Muscle of leg (tissue), 11 donors: ENCODE data around the gene MAPK8IP2. TPM values are rescaled to one million over a fixed set of nuclear protein-coding genes. Genes with fewer than 3 reads are reported as not detected.
"Not testable (repeated sequence)": the region's sequence is repeated elsewhere in the genome, so short reads cannot be mapped to it uniquely, and the experiment has no call there.

Experiments used
- DNase-seq: peaks from one replicate; pipeline ENCODE4 v3.0.0; 2013
- H3K27ac ChIP-seq: one replicate; pipeline ENCODE4 v1.5.1; 2013; ENCODE audit warnings: mild to moderate bottlenecking, low read length, control low read depth
- H3K27me3 ChIP-seq: one replicate; pipeline ENCODE4 v1.6.1; 2013; ENCODE audit warnings: low read length; ENCODE audit not compliant: control insufficient read depth, insufficient read depth
- H3K36me3 ChIP-seq: one replicate; pipeline ENCODE4 v1.6.1; 2013; ENCODE audit warnings: low read length; ENCODE audit not compliant: control insufficient read depth, insufficient read depth
- H3K4me1 ChIP-seq: one replicate; pipeline ENCODE4 v1.6.1; 2013; ENCODE audit warnings: low read length; ENCODE audit not compliant: control insufficient read depth, insufficient read depth
- H3K4me3 ChIP-seq: one replicate; pipeline ENCODE4 v1.5.1; 2013; ENCODE audit warnings: low read length, control low read depth
- H3K9me3 ChIP-seq: replicated peaks from 2 replicates; pipeline ENCODE4 v1.6.1; 2013; ENCODE audit warnings: low read depth, low read length; ENCODE audit not compliant: control insufficient read depth
- WGBS: methylation state at CpG from one replicate; pipeline ENCODE4 v1.1.5; 2013; ENCODE audit warnings: missing lambda C conversion rate; ENCODE audit not compliant: insufficient coverage; 5-methylcytosine and 5-hydroxymethylcytosine counted together
- polyA plus RNA-seq, 8 donors: library from polyadenylated mRNA; unstranded; fragments of 120-200 nt; gene quantifications; one replicate each; pipeline versions ENCODE4 v1.2.1 to v1.2.3, GENCODE V29; 2013; ENCODE audit warnings: inconsistent platforms in 1 of 8, low replicate concordance in 1 of 8; ENCODE audit not compliant: insufficient read length in 8 of 8, insufficient read depth in 1 of 8
- total RNA-seq: library from RNA; stranded (reverse); fragments of 120-200 nt; gene quantifications from one replicate; pipeline ENCODE4 v1.2.4, GENCODE V29; 2013

The MAPK8IP2 gene
- total and polyA plus RNA-seq, 9 donors = 0.22 to 0.68 (median 0.51) TPM

GRCh38 chr22:50606946-50607658 is 6.5 kb downstream of the MAPK8IP2 start:
- no peak overlapping the region for H3K27ac ChIP-seq
- no peak for DNase-seq
- H3K4me3 ChIP-seq = no peak overlapping the region
- peaks cover 70% of the 10 kb centered on the region for H3K27me3 ChIP-seq
- H3K36me3 ChIP-seq = no peaks in the 10 kb centered on the region
- H3K9me3 ChIP-seq = no peaks in the 10 kb centered on the region
- 69% methylated on average over 15 of the region's 18 CpGs for WGBS
- no peaks in the 10 kb centered on the region for H3K4me1 ChIP-seq

GRCh38 chr22:50607659-50608020 is 7.0 kb downstream of the MAPK8IP2 start:
- Histone ChIP-seq H3K4me3 (no peak overlapping the region), H3K27me3 (peaks cover 70% of the 10 kb centered on the region), H3K4me1 (no peaks in the 10 kb centered on the region), H3K27ac (no peak overlapping the region), H3K9me3 (no peaks in the 10 kb centered on the region), H3K36me3 (no peaks in the 10 kb centered on the region)
- no peak for DNase-seq
- 53% methylated on average over 6 of the region's 6 CpGs for WGBS

GRCh38 chr22:50608058-50608840 is 7.7 kb downstream of the MAPK8IP2 start:
- H3K9me3 ChIP-seq, H3K36me3 ChIP-seq, H3K4me3 ChIP-seq, H3K4me1 ChIP-seq, DNase-seq, H3K27ac ChIP-seq: not testable (repeated sequence)
- WGBS = 81% methylated on average over 39 of the region's 39 CpGs
- H3K27me3 ChIP-seq = peaks cover 66% of the 10 kb centered on the region

GRCh38 chr22:50608996-50609395 is 8.4 kb downstream of the MAPK8IP2 start:
- WGBS = 91% methylated on average over 9 of the region's 10 CpGs

GRCh38 chr22:50609599-50609998 is 9.0 kb downstream of the MAPK8IP2 start:
- no peak for DNase-seq
- H3K4me3 ChIP-seq = no peak overlapping the region
- no peaks in the 10 kb centered on the region for H3K4me1 ChIP-seq
- H3K36me3 ChIP-seq = no peaks in the 10 kb centered on the region
- peaks cover 59% of the 10 kb centered on the region for H3K27me3 ChIP-seq
- H3K9me3 ChIP-seq = no peaks in the 10 kb centered on the region
- no peak overlapping the region for H3K27ac ChIP-seq
- WGBS = 65% methylated on average over 11 of the region's 12 CpGs

More at GRCh38 chr22:50608996-50609395, 8.4 kb downstream of the MAPK8IP2 start:
- Histone ChIP-seq H3K27me3 (peaks cover 63% of the 10 kb centered on the region), H3K4me1 (no peaks in the 10 kb centered on the region), H3K4me3 (no peak overlapping the region), H3K9me3 (no peaks in the 10 kb centered on the region), H3K27ac (no peak overlapping the region), H3K36me3 (no peaks in the 10 kb centered on the region)
- DNase-seq = no peak

- no peak overlapping the region for H3K27ac ChIP-seq
- peaks cover 55% of the 10 kb centered on the region for H3K27me3 ChIP-seq
- WGBS = 82% methylated on average over 6 of the region's 11 CpGs
- H3K36me3 ChIP-seq = no peaks in the 10 kb centered on the region
- H3K9me3 ChIP-seq = no peaks in the 10 kb centered on the region
- no peaks in the 10 kb centered on the region for H3K4me1 ChIP-seq
- no peak for DNase-seq
- no peak overlapping the region for H3K4me3 ChIP-seq
Observed at GRCh38 chr22:50610041-50610451, 9.5 kb downstream of the MAPK8IP2 start.

- 84% methylated on average over 13 of the region's 17 CpGs for WGBS
- H3K4me1 ChIP-seq = no peaks in the 10 kb centered on the region
- no peak overlapping the region for H3K4me3 ChIP-seq
- no peaks in the 10 kb centered on the region for H3K36me3 ChIP-seq
- H3K27me3 ChIP-seq = peaks cover 49% of the 10 kb centered on the region
- no peaks in the 10 kb centered on the region for H3K9me3 ChIP-seq
- DNase-seq = no peak
- no peak overlapping the region for H3K27ac ChIP-seq
Observed at GRCh38 chr22:50610581-50610980, 10.0 kb downstream of the MAPK8IP2 start.

- Histone ChIP-seq H3K4me1 (no peaks in the 10 kb centered on the region), H3K36me3 (no peaks in the 10 kb centered on the region), H3K27ac (no peak overlapping the region), H3K4me3 (no peak overlapping the region), H3K27me3 (peaks cover 40% of the 10 kb centered on the region), H3K9me3 (no peaks in the 10 kb centered on the region)
- whole genome bisulfite sequencing = 84% methylated on average over 19 of the region's 26 CpGs
- no peak for DNase-seq
Observed at GRCh38 chr22:50611341-50612060, 10.9 kb downstream of the MAPK8IP2 start.

- peaks cover 34% of the 10 kb centered on the region for H3K27me3 ChIP-seq
- H3K9me3 ChIP-seq = no peaks in the 10 kb centered on the region
- no peak overlapping the region for H3K4me3 ChIP-seq
- no peaks in the 10 kb centered on the region for H3K36me3 ChIP-seq
- no CpG with 5 or more reads among the region's 6 CpGs for WGBS
- no peaks in the 10 kb centered on the region for H3K4me1 ChIP-seq
- DNase-seq = no peak
- H3K27ac ChIP-seq = no peak overlapping the region
Observed at GRCh38 chr22:50612168-50612527, 11.6 kb downstream of the MAPK8IP2 start.

GRCh38 chr22:50612528-50613221 is 12.1 kb downstream of the MAPK8IP2 start:
- Histone ChIP-seq H3K36me3 (no peaks in the 10 kb centered on the region), H3K27me3 (peaks cover 32% of the 10 kb centered on the region), H3K4me3 (no peak overlapping the region), H3K4me1 (no peaks in the 10 kb centered on the region), H3K27ac (no peak overlapping the region), H3K9me3 (no peaks in the 10 kb centered on the region)
- WGBS = 30% methylated on average over 20 of the region's 31 CpGs
- no peak for DNase-seq
